ENCODE measurements around the gene PEX14. TPM values are rescaled to one million over a fixed set of nuclear protein-coding genes. Genes with fewer than 3 reads are reported as not detected.

The PEX14 gene
- total RNA-seq, 4 donors from 2014 or later, result 10.6 to 19.6 (median 13.9) TPM

GRCh38 chr1:10537082-10537766 lies 62.5 kb downstream of the PEX14 start:
- ATAC-seq (ENCODE audit: low FRiP score) (no peak), DNase-seq (ENCODE audit: low spot score) (no peak)
- no peak for TF ChIP-seq CTCF (IDR thresholded peaks at IDR 0.05)

- ATAC-seq (ENCODE audit: low FRiP score) (no peak), DNase-seq (ENCODE audit: low spot score) (no peak)
- no peak for TF ChIP-seq CTCF (IDR thresholded peaks at IDR 0.05)
Measured at GRCh38 chr1:10538646-10539355, 64.1 kb downstream of the PEX14 start.

- TF ChIP-seq CTCF (IDR thresholded peaks at IDR 0.05), result no peak
- ATAC-seq (ENCODE audit: low FRiP score) (no peak), DNase-seq (ENCODE audit: low spot score) (no peak)
Measured at GRCh38 chr1:10539411-10540043, 64.8 kb downstream of the PEX14 start.

GRCh38 chr1:10540277-10541005 lies 65.7 kb downstream of the PEX14 start:
- TF ChIP-seq CTCF (IDR thresholded peaks at IDR 0.05), result no peak
- ATAC-seq (ENCODE audit: low FRiP score), result no peak
- no peak for DNase-seq (ENCODE audit: low spot score)

- DNase-seq (ENCODE audit: low spot score) (no peak), ATAC-seq (ENCODE audit: low FRiP score) (no peak)
- TF ChIP-seq CTCF (IDR thresholded peaks at IDR 0.05), result no peak
Measured at GRCh38 chr1:10541286-10541685, 66.5 kb downstream of the PEX14 start.

GRCh38 chr1:10544239-10544638 lies 69.5 kb downstream of the PEX14 start:
- no peak for ATAC-seq (ENCODE audit: low FRiP score)
- no peak for TF ChIP-seq CTCF (IDR thresholded peaks at IDR 0.05)
- DNase-seq (ENCODE audit: low spot score), result no peak

Data from omental fat pad (tissue), 4 donors.